ENCODE measurements around the gene RFC4. TPM values are rescaled to one million over a fixed set of nuclear protein-coding genes. Genes with fewer than 3 reads are reported as not detected.

RFC4 gene
- polyA plus RNA-seq, 2 donors, result 17.8 to 18.8 TPM

Other genes with a start within 250 kb of the RFC4 start
- 1 to 10 TPM; 2.7 to 4.4 TPM for gene TBCCD1, start 239.1 kb downstream of the RFC4 start, polyA plus RNA-seq
- 10 to 100 TPM; 30.7 to 43.4 TPM for gene DNAJB11, start 235.8 kb downstream of the RFC4 start, polyA plus RNA-seq
- under 1 TPM; 0.06 TPM for gene AHSG, start 193.4 kb downstream of the RFC4 start, polyA plus RNA-seq
- 1 to 10 TPM; 3.3 to 5.0 TPM for gene FETUB, start 166.1 kb downstream of the RFC4 start, polyA plus RNA-seq
- gene HRG, start 140.5 kb downstream of the RFC4 start, polyA plus RNA-seq, result under 1 TPM in 1 of 2 donors, not detected in 1; 0.05 TPM
- gene KNG1, start 89.1 kb downstream of the RFC4 start, polyA plus RNA-seq, result not detected
- gene EIF4A2, start 22.9 kb downstream of the RFC4 start, polyA plus RNA-seq, result 100 to 1,000 TPM; 184 to 241 TPM
- under 1 TPM; 0.04 to 0.20 TPM for gene ADIPOQ, start 36.2 kb upstream of the RFC4 start, polyA plus RNA-seq
- 1 to 10 TPM; 2.0 to 3.0 TPM for gene ST6GAL1, start 124.0 kb upstream of the RFC4 start, polyA plus RNA-seq

All from esophagus (tissue), 2 donors.